Inferior parietal cortex (tissue), 1 donor: Measurements from ENCODE around the gene A4GALT.

Experiments
- DNase-seq: peaks from one replicate; pipeline ENCODE4 v3.0.0-alpha.2; 2016; ENCODE audit errors: extremely low spot score

The A4GALT gene

DNA sequence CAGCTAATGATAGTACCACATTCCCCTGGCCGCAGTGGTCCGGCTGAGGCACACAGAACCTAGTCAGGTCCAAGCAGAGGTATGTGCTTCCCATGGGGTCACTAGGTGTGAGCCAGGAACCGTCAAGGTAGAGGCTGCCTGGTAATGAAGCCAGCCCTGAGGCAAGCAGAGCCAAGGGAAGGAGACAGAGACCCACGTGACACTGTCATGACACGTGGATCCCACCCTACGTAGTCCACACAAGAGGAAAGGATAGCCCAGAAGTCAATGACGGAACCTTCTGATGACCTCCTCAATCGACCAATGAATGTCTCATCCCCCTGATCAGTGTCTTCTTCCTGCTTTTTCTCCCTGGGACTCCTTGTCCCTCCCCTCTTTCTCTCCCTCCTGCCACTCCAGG, 19.0 kb downstream of the A4GALT start:
- DNase-seq: no peak

GRCh38 chr22:42700901-42701300, 19.8 kb downstream of the A4GALT start:
- no peak for DNase-seq

- DNase-seq: no peak
Measured at GRCh38 chr22:42700355-42700754, 20.3 kb downstream of the A4GALT start.

DNA sequence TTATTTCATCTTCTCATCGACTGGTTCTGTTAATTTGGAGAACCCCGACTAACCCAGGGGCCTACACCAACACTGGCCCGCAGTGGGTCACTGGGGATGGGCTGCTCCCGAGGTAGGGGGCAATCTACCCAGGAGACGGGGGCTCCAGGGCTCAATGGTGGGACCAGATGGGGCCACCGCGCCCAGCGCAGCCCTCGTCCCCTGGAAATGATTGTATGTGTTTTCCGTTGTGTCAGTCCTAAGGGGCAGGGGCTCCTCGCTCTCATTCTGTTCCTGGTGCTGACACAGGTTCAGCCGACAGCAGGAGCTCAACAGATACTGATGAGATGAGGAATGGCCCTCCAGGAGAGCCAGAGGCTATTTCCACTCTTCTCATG, 20.7 kb downstream of the A4GALT start:
- no peak for DNase-seq

DNA sequence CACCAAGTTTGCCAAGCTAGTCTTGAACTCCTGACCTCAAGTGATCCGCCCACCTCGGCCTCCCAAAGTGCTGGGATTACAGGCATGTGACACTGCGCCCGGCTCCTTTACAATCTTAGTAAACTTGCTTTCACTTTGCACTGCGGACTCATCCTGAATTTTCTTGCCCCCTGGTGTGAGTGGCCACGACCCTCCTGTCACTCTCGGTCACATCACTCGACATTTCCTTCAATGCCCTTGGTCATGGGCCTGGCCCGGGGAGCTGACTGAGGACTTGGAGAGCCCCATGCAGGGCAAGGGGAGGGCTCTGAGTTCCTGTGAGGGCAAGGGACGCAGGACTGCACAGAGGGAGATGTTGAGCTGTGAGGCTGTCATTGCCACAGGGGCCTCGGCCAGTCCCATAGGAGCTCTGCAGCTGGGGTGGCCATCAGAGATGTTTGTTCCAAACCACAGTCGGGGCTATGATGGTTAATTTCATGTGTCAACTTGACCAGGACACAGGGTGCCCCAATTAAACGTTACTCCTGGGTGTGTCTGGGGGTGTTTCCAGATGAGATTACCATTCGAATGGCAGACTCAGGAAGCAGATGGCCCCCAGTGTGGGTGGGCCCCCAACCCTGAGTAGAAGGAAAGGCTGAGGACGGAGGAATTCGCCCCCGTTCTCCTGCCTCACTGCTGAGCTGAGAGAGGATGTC, 21.2 kb downstream of the A4GALT start:
- DNase-seq: no peak

- DNase-seq: no peak
Measured at GRCh38 chr22:42697542-42698013, 23.1 kb downstream of the A4GALT start.

- no peak for DNase-seq
Measured at GRCh38 chr22:42696331-42696967, 24.2 kb downstream of the A4GALT start.

DNA sequence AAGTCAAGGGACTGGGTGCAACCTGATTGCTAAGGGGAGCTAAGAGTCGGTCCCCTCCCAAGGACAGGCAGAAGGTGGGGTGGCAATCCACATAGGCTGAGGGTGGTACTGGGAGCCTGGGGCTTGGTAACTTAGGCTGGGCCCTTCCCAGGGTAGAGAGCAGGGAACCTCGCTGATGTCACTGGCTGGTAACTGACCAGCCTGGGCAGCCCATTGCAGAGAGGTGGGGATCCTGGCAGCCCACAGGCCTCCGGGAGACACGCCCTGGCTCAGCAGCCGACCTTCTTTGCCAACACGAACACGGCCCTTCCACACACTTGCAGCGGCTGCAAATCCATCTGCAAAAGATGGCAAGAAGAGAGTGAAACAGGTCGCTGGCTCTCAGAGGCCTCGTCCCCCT, 25.4 kb downstream of the A4GALT start:
- no peak for DNase-seq

- no peak for DNase-seq
Measured at GRCh38 chr22:42693763-42694683, 26.6 kb downstream of the A4GALT start.

- DNase-seq: no peak
Measured at GRCh38 chr22:42693055-42693762, 27.5 kb downstream of the A4GALT start.

- DNase-seq: no peak
Measured at GRCh38 chr22:42692239-42693054, 28.2 kb downstream of the A4GALT start.

DNA sequence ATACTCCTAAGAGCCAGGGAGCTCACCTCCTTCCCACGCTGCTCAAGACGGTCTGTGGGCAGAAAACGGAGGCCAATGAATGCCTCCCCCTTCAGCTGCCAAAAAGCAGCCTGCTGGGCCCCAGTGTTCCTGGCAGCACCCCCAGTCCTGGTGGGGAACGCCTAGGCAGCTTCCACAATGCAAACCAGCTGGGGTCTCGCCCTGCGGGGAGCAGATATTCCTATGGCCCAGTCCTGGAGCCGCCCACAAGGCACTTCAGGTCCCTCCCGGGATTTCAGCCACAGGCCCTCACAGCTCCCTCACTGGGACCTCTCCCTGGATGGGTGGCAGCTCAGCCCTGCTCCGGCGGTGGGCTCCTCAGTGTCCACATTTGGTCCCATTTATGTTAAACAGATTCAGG, 29.2 kb downstream of the A4GALT start:
- DNase-seq: no peak

DNA sequence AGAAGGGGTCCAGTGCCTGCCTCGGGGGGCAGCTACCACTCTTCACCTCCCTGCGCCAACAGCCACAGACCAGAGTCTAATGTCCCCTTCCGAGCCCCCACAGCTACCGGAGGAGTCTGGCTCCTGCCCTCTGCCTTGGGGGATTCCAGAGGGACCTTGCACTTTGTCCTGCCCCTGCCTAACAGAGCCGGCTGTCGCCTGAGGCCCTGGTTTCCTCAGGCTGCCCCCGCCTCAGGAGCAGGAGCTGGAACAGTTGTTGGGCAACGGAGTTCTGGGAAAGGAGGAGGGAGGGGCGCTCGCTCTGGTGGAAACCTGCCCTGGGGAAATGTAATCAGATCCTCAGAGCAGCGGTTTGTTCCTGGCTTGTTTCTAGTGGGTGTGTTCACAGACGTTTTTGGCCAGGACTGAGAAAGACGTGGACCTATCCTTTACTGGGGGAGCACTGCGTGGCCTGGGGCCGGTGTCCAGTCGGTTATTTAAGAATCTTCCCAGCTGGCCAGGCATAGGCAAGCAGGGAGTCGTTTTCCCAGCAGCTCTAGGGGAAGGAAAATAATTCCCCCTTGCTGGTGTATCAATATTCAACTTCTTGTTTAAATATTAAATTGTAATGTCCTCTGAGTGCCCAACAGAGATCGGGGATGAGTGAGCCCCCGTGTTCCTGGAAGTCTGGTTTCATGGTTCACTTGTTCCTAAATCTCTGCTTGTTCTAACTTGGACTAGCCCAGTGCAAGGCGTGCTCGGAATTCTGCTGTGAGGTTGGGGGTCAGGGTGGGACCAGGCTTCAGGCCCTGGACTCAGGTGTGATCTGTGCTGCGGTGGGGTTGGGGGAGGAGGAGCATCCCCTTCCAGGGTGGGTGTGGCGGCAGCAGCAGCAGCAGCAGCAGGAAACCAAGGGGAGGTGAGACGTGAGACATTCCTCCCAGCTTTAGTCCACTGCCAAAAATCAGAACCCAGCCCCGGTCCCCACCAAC, 32.1 kb downstream of the A4GALT start:
- no peak for DNase-seq

GRCh38 chr22:42686756-42687491, 33.7 kb downstream of the A4GALT start:
- no peak for DNase-seq

- no peak for DNase-seq
Measured at GRCh38 chr22:42685941-42686653, 34.6 kb downstream of the A4GALT start.

DNA sequence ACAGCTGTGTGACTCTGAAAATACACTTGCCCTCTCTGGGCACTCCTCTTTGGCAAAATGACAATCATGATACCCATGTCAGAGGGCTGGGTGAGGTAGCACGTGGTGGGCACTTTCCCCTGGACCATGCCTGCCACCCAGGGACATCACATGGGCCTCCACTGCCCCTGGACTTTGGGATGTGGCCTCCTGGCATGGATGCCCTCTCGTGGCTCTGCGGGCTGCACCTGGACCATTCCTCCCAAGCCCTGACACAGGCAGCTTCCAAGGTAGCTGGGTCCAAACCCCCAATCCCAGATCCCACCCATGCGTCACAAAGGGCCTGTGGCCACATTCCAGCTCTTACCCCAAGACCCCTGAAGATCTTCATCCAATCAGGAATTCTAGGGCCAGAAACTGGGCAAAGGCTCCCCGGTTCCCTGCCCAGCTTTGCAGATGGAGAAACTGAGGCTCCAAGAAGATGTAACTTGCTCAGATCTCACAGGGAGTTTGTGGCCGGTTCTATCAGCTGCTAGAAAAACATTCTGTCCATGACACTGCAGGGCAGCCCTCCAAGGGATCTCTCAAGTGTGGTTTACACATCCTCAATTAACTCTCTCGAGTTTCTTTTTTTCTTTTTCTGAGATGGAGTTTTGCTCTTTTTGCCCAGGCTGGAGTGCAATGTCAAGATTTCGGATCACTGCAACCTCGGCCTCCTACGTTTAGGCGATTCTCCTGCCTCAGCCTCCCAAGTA, 36.0 kb downstream of the A4GALT start:
- DNase-seq: no peak

DNA sequence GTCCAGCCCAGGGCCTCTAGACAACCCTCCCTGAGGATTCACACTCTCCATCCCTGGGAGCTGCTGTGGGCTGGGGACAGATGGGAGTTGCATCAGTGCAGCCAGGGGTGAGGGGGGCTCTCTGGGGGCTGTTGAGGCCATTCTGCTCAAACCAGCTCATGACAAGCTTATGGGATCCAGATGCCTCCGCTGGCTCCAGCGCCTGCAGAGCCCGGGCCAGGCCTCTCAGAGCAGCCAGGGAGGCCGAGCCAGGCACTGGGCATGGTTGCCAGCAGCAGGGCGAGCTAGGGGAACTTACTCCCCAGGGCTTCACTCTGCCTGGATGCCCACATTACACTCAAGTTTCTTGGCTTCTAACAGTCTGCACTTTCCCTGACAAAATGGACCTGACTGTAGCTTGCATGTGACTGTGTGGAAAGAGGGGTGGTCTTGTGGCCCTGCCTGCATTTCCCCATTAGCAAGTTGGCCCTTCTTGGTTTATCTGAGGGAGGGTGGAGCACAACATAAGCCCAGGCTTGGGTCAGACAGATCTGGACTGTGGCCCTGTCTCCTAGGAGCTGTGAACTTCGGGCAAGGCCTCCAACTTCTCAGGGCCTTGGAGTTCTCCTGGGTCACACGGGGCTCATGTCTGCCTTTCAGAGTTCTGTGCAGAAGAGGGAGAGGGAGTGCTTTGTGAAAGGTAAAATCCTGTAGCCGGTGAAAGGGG, 36.9 kb downstream of the A4GALT start:
- DNase-seq: no peak
